H1 (cell line): Measurements from ENCODE around the gene OR5K2. TPM values are rescaled to one million over a fixed set of nuclear protein-coding genes. Genes with fewer than 3 reads are reported as not detected.

ENCODE experiments used
- CTCF ChIA-PET: fragments of 300-600 bp; sonication (Branson Sonifier 250); formaldehyde crosslinking; loops from one replicate; lab custom pipeline; 2021; ENCODE audit not compliant: partially characterized antibody; lab: Charles Lee
- POLR2A ChIA-PET: fragments of 300-600 bp; sonication (Branson Sonifier 250); formaldehyde crosslinking; loops from one replicate; lab custom pipeline; 2021; ENCODE audit warnings: inconsistent platforms; ENCODE audit not compliant: partially characterized antibody; lab: Charles Lee
- DNase-seq, 2 experiments: peaks; one replicate each; pipeline versions ENCODE4 v3.0.0 to v3.0.0-alpha.2; 2010 to 2022; ENCODE audit warnings: low spot score in 2 of 2, low read depth in 1 of 2, mixed read lengths in 1 of 2
- FAIRE-seq: peaks from 2 replicates; lab custom pipeline; 2011; peaks lifted over from hg19 to GRCh38; lab: Jason Lieb, UNC
- H2AFZ ChIP-seq: 2 replicates; pipeline ENCODE4 v1.8.1; 2012; ENCODE audit warnings: low read length, inconsistent platforms
- H2AK5ac ChIP-seq: 2 replicates; pipeline ENCODE4 v1.6.1; 2013; ENCODE audit warnings: low read depth, low read length
- H2BK120ac ChIP-seq: replicated peaks from 2 replicates; pipeline ENCODE3; 2013; ENCODE audit warnings: low read depth, low read length, inconsistent platforms
- H2BK12ac ChIP-seq: 2 replicates; pipeline ENCODE4 v1.6.1; 2013; ENCODE audit warnings: low read depth, low read length
- H2BK15ac ChIP-seq: 2 replicates; pipeline ENCODE4 v1.6.1; 2013; ENCODE audit warnings: low read length
- H2BK20ac ChIP-seq: 2 replicates; pipeline ENCODE4 v1.6.1; 2013; ENCODE audit warnings: low read length
- H2BK5ac ChIP-seq: 2 replicates; pipeline ENCODE4 v1.6.1; 2013; ENCODE audit warnings: low read depth, low read length
- H3K14ac ChIP-seq: 2 replicates; pipeline ENCODE4 v1.6.1; 2013; ENCODE audit warnings: inconsistent platforms; ENCODE audit not compliant: insufficient read length
- H3K18ac ChIP-seq: 2 replicates; pipeline ENCODE4 v1.6.1; 2013; ENCODE audit warnings: low read length; ENCODE audit errors: extremely low read depth
- H3K23ac ChIP-seq: 2 replicates; pipeline ENCODE4 v1.6.1; 2013; ENCODE audit warnings: inconsistent platforms; ENCODE audit not compliant: insufficient read length
- H3K23me2 ChIP-seq: 2 replicates; pipeline ENCODE4 v1.6.1; 2013; ENCODE audit warnings: low read depth, low read length
- H3K27ac ChIP-seq: 2 replicates; pipeline ENCODE4 v1.6.1; 2011; ENCODE audit warnings: low read depth, low read length, inconsistent platforms
- H3K27me3 ChIP-seq, 4 experiments: replicated peaks in 1 of 4; 1 replicate in 1 of 4; 2 replicates in 3 of 4; pipeline versions ENCODE4 v1.6.1 to v1.8.1; 2011 to 2013; ENCODE audit warnings: low read length in 3 of 4, mild to moderate bottlenecking in 3 of 4, inconsistent platforms in 2 of 4, mixed read lengths in 2 of 4, moderate library complexity in 1 of 4; ENCODE audit not compliant: control insufficient read depth in 3 of 4, insufficient read depth in 3 of 4; ENCODE audit errors: extremely low read depth in 1 of 4
- H3K36me3 ChIP-seq, 4 experiments: 2 replicates each; pipeline versions ENCODE4 v1.6.1 to v1.8.1; 2011 to 2013; ENCODE audit warnings: mild to moderate bottlenecking in 4 of 4, low read length in 3 of 4, moderate library complexity in 2 of 4, control low read depth in 1 of 4, inconsistent platforms in 1 of 4; ENCODE audit not compliant: insufficient read depth in 4 of 4, control insufficient read depth in 2 of 4
- H3K4ac ChIP-seq: replicated peaks from 2 replicates; pipeline ENCODE3; 2013; ENCODE audit warnings: low read length, low read depth, mixed read lengths, inconsistent platforms; ENCODE audit not compliant: insufficient read length
- H3K4me1 ChIP-seq, 4 experiments: replicated peaks in 1 of 4; 1 replicate in 1 of 4; 2 replicates in 3 of 4; pipeline versions ENCODE4 v1.6.1 to v1.8.1; 2011 to 2013; ENCODE audit warnings: low read length in 3 of 4, inconsistent platforms in 2 of 4, mixed read lengths in 1 of 4; ENCODE audit not compliant: insufficient read depth in 4 of 4, control insufficient read depth in 3 of 4
- H3K4me2 ChIP-seq, 2 experiments: 2 replicates each; pipeline versions ENCODE4 v1.6.1 to v1.8.1; 2011 to 2013; ENCODE audit warnings: low read depth in 2 of 2, low read length in 2 of 2, control low read depth in 1 of 2, inconsistent platforms in 1 of 2, mild to moderate bottlenecking in 1 of 2; ENCODE audit not compliant: insufficient read depth in 1 of 2
- H3K4me3 ChIP-seq, 4 experiments: fragments of 200-600, 300-600 bp in 1 of 4; sonication (generic), shearing (Covaris generic), sonication (Bioruptor Twin) in 1 of 4; 2 replicates each; pipeline versions ENCODE4 v1.5.1 to v1.8.1; 2011 to 2016; ENCODE audit warnings: low read length in 4 of 4, low read depth in 3 of 4, control low read depth in 2 of 4, inconsistent platforms in 2 of 4, mild to moderate bottlenecking in 2 of 4, mixed read lengths in 1 of 4, moderate library complexity in 1 of 4; ENCODE audit not compliant: insufficient read depth in 2 of 4; ENCODE audit errors: extremely low read depth in 1 of 4
- H3K56ac ChIP-seq: replicated peaks from 2 replicates; pipeline ENCODE3; 2013; ENCODE audit warnings: low read depth, mild to moderate bottlenecking, mixed read lengths, low read length, inconsistent platforms; ENCODE audit not compliant: insufficient read length
- H3K79me1 ChIP-seq: 2 replicates; pipeline ENCODE4 v1.6.1; 2013; ENCODE audit warnings: low read depth, low read length, control low read depth
- H3K79me2 ChIP-seq, 2 experiments: 2 replicates each; pipeline versions ENCODE4 v1.6.1 to v1.8.1; 2012 to 2013; ENCODE audit warnings: low read length in 2 of 2, mild to moderate bottlenecking in 2 of 2, inconsistent platforms in 1 of 2; ENCODE audit not compliant: insufficient read depth in 2 of 2, control insufficient read depth in 1 of 2
- H3K9ac ChIP-seq, 4 experiments: replicated peaks in 1 of 4; 1 replicate in 1 of 4; 2 replicates in 3 of 4; pipeline versions ENCODE4 v1.6.1 to v1.8.1; 2011 to 2013; ENCODE audit warnings: low read depth in 3 of 4, low read length in 3 of 4, control low read depth in 2 of 4, mild to moderate bottlenecking in 2 of 4, moderate library complexity in 2 of 4, inconsistent platforms in 1 of 4; ENCODE audit errors: extremely low read depth in 1 of 4
- H3K9me3 ChIP-seq, 2 experiments: 2 replicates each; pipeline versions ENCODE4 v1.6.1 to v1.8.1; 2012 to 2013; ENCODE audit warnings: mild to moderate bottlenecking in 2 of 2, moderate library complexity in 2 of 2, control low read depth in 1 of 2, inconsistent platforms in 1 of 2, low read depth in 1 of 2, low read length in 1 of 2, mixed read lengths in 1 of 2; ENCODE audit not compliant: insufficient read depth in 2 of 2
- H4K20me1 ChIP-seq, 2 experiments: replicated peaks in 1 of 2; 2 replicates each; pipeline versions ENCODE3 to v1.8.1; 2011 to 2013; ENCODE audit warnings: inconsistent platforms in 2 of 2, low read length in 2 of 2, mild to moderate bottlenecking in 1 of 2; ENCODE audit not compliant: insufficient read depth in 2 of 2, control insufficient read depth in 1 of 2
- H4K5ac ChIP-seq: 2 replicates; pipeline ENCODE4 v1.6.1; 2013; ENCODE audit warnings: low read length, low read depth, mixed read lengths, inconsistent platforms; ENCODE audit not compliant: insufficient read length
- H4K8ac ChIP-seq: 2 replicates; pipeline ENCODE4 v1.8.0; 2013; ENCODE audit warnings: mild to moderate bottlenecking, moderate library complexity, low read length, inconsistent platforms; ENCODE audit not compliant: insufficient read depth; ENCODE audit errors: extremely low read depth
- H4K91ac ChIP-seq: replicated peaks from 2 replicates; pipeline ENCODE3; 2013; ENCODE audit warnings: low read length, mixed read lengths, inconsistent platforms; ENCODE audit not compliant: insufficient read length
- ATF2 ChIP-seq: IDR thresholded peaks from 2 replicates; pipeline ENCODE4 v1.6.1; 2012; ENCODE audit warnings: low read length, inconsistent platforms
- GTF2F1 ChIP-seq: IDR thresholded peaks from 2 replicates; pipeline ENCODE4 v1.6.1; 2012; ENCODE audit warnings: low read depth, low read length, improper control_type of control experiment, borderline replicate concordance
- NANOG ChIP-seq: IDR thresholded peaks from 2 replicates; pipeline ENCODE4 v1.6.1; 2011; ENCODE audit warnings: low read length, low read depth, mild to moderate bottlenecking, inconsistent platforms; ENCODE audit not compliant: insufficient read depth, poor library complexity, severe bottlenecking
- POLR2AphosphoS5 ChIP-seq: IDR thresholded peaks from 2 replicates; pipeline ENCODE4 v1.6.1; 2011; ENCODE audit warnings: low read depth, low read length
- SIRT6 ChIP-seq: IDR thresholded peaks from one replicate; pipeline ENCODE4 v1.7.1; 2012; ENCODE audit warnings: low read length, inconsistent platforms
- SP2 ChIP-seq: IDR thresholded peaks from 2 replicates; pipeline ENCODE4 v1.6.1; 2012; ENCODE audit warnings: mild to moderate bottlenecking, low read length, inconsistent platforms
- SP4 ChIP-seq: IDR thresholded peaks from 2 replicates; pipeline ENCODE4 v1.6.1; 2012; ENCODE audit warnings: low read length, inconsistent platforms
- TBP ChIP-seq: IDR thresholded peaks from 2 replicates; pipeline ENCODE4 v1.6.1; 2011; ENCODE audit warnings: low read depth, low read length, improper control_type of control experiment
- WGBS, 2 experiments: shearing (Covaris generic) in 1 of 2; methylation state at CpG; one replicate each; pipeline versions ENCODE4 v1.1.6 to v1.1.7; 2013 to 2015; ENCODE audit warnings: low lambda C conversion rate in 2 of 2, mixed read lengths in 2 of 2, inconsistent platforms in 1 of 2, low coverage in 1 of 2, missing lambda C conversion rate in 1 of 2; ENCODE audit not compliant: insufficient replicate concordance in 2 of 2, insufficient coverage in 1 of 2, insufficient read length in 1 of 2; ENCODE audit errors: extremely low coverage in 1 of 2, missing lambda C conversion rate in 1 of 2; 5-methylcytosine and 5-hydroxymethylcytosine counted together
- polyA plus RNA-seq, 7 experiments: library from polyadenylated mRNA; depleted of rRNA in 3 of 7; stranded (reverse) in 5 of 7; unstranded in 2 of 7; fragments of >200 nt in 5 of 7; fragments of 200-250 nt in 2 of 7; gene quantifications; 1 replicate in 5 of 7; 2 replicates in 1 of 7; 4 replicates in 1 of 7; pipeline versions ENCODE4 v1.2.1 to v1.2.3, GENCODE V29; 2011 to 2013; ENCODE audit warnings: missing spikeins in 2 of 7, mixed read lengths in 2 of 7
- total RNA-seq: library from RNA; stranded (reverse); fragmentation: NEBNext Ultra II Directional; extraction: Animal tissue kit (Norgen Biotek cat#: 25700); gene quantifications from 2 replicates; pipeline ENCODE4 v1.2.1, GENCODE V29; 2021
- TF ChIP-seq, protein P1 (sequence below): IDR thresholded peaks from 2 replicates; pipeline ENCODE4 v1.6.1; 2012; ENCODE audit warnings: inconsistent platforms

Gene OR5K2
- total and polyA plus RNA-seq, 2 of the 8 experiments (the other 6 are each of a cell fraction or from before 2014, with no cell fraction given), result not detected

GRCh38 chr3:98536456-98537017 lies 39.1 kb downstream of the OR5K2 start:
- WGBS, 2 experiments, result 80% methylated on average over 6 of the region's 6 CpGs; no CpG with 5 or more reads in 1 of the 2 experiments

More at GRCh38 chr3:98536456-98537017, 39.1 kb downstream of the OR5K2 start:
- Histone ChIP-seq H3K56ac (no peak overlapping the region), H2BK5ac (no peak overlapping the region), H2BK20ac (no peak overlapping the region), H3K4me3 (no peak overlapping the region), H3K79me2 (no peaks in the 10 kb centered on the region), H3K14ac (no peak overlapping the region), H3K9me3 (no peaks in the 10 kb centered on the region), H3K4me2 (no peak overlapping the region), H3K23ac (no peak overlapping the region), H3K23me2 (no peaks in the 10 kb centered on the region), H3K79me1 (no peaks in the 10 kb centered on the region), H3K9ac (no peak overlapping the region; a peak in 1 of 7 replicates), H3K27ac (no peak overlapping the region), H2AK5ac (no peak overlapping the region), H3K18ac (no peak overlapping the region), H4K5ac (no peak overlapping the region), H3K36me3 (no peaks in the 10 kb centered on the region), H4K91ac (no peak overlapping the region), H3K4ac (no peak overlapping the region), H4K20me1 (no peaks in the 10 kb centered on the region), H2BK15ac (no peak overlapping the region), H3K27me3 (peaks cover 0 to 1% (median 0%) of the 10 kb centered on the region in 4 experiments; a peak in 1 of 7 replicates), H4K8ac (no peak overlapping the region), H2BK120ac (no peak overlapping the region), H3K4me1 (no peaks in the 10 kb centered on the region), H2AFZ (peak overlapping the region; percentile 77; the same call in 1 of the 2 replicates), H2BK12ac (no peak overlapping the region)
- FAIRE-seq, result no peak
- ChIA-PET CTCF (interaction anchor here (0.5 kb wide), 1 partner anchor 1618 kb away, joined by 4 read pairs; no protein-coding TSS in a partner anchor), POLR2A (no interaction called here)
- no peak for DNase-seq
- TF ChIP-seq SIRT6 (no peak), GTF2F1 (no peak), SP2 (no peak), POLR2AphosphoS5 (no peak), TBP (no peak), ATF2 (no peak), SP4 (no peak), NANOG (no peak)
- TF ChIP-seq, protein P1, sequence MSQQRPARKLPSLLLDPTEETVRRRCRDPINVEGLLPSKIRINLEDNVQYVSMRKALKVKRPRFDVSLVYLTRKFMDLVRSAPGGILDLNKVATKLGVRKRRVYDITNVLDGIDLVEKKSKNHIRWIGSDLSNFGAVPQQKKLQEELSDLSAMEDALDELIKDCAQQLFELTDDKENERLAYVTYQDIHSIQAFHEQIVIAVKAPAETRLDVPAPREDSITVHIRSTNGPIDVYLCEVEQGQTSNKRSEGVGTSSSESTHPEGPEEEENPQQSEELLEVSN, result no peak
